ENCODE results near the gene SEMG2. TPM values are rescaled to one million over a fixed set of nuclear protein-coding genes. Genes with fewer than 3 reads are reported as not detected.

The SEMG2 gene
- total and polyA plus RNA-seq, 10 of the 15 experiments (the other 5 are each of a cell fraction or from before 2014, with no cell fraction given): not detected

DNA sequence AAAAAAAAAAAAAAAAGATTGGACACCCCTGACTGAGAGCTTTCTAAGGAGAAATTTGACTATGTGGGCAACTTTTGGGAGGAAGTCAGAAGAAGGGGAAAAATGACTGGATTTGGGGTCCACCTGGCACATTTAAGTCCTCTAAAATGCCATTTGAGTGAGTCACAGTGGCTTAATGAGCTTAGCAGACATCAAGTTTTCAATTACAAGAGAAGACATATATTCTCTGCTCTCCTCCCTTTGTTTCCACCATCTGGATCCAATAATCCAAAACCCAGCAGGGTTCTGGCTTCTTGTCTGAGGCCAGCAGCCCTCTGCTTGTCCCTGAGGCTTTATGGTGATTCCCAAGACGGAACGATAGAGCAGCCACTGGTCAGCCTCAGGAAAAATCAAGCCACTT is 39.5 kb upstream of the SEMG2 start:
- H3K36me3 ChIP-seq (ENCODE audit: control insufficient read depth in 2 of 2, insufficient read depth in 2 of 2, low read length in 1 of 2): no peaks in the 10 kb centered on the region
- FAIRE-seq (no peak), DNase-seq (ENCODE audit: low read depth, low spot score) (no peak), ATAC-seq (no peak)
- no peaks in the 10 kb centered on the region for H4K20me1 ChIP-seq (ENCODE audit: control insufficient read depth, insufficient read depth)
- SMC1A ChIA-PET (ENCODE audit: uncharacterized antibody, unreplicated experiment): no interaction called here
- CTCF ChIA-PET: no interaction called here
- H2AFZ ChIP-seq (ENCODE audit: control insufficient read depth, low read depth, low read length): no peak overlapping the region
- no peaks in the 10 kb centered on the region for H3K9me3 ChIP-seq (replicated peaks; ENCODE audit: control insufficient read depth, insufficient read depth, low read length)
- H3K27ac ChIP-seq (ENCODE audit: control insufficient read depth, insufficient read depth): no peak overlapping the region
- no peak overlapping the region for H3K4me3 ChIP-seq
- H3K4me2 ChIP-seq (ENCODE audit: control insufficient read depth, insufficient read depth): no peak overlapping the region
- intact Hi-C loops (cut with micrococcal nuclease; ENCODE audit: unreplicated experiment) (no loop called here), in situ Hi-C loops (cut with MboI) (no loop called here)
- RAD21 ChIA-PET (ENCODE audit: unreplicated experiment): no interaction called here
- no peaks in the 10 kb centered on the region for H3K79me2 ChIP-seq (ENCODE audit: control insufficient read depth, insufficient read depth, low read length)
- BruUV-seq (replicated peaks): no TSS peak
- H3K9ac ChIP-seq (ENCODE audit: control insufficient read depth, insufficient read depth, low read length): no peak overlapping the region
- peaks cover 0 to 1% of the 10 kb centered on the region in 2 experiments; a peak in 3 of 4 replicates for H3K27me3 ChIP-seq (replicated peaks in 1 of 2; ENCODE audit: control insufficient read depth in 2 of 2, insufficient read depth in 2 of 2, low read length in 1 of 2)
- no peaks in the 10 kb centered on the region for H3K4me1 ChIP-seq (ENCODE audit: control insufficient read depth, insufficient read depth, low read length)
- 42% methylated on average over 2 of the region's 2 CpGs for WGBS (ENCODE audit: insufficient coverage, insufficient replicate concordance, low lambda C conversion rate, missing lambda C conversion rate)
- POLR2A ChIA-PET: no interaction called here
- TF ChIP-seq BACH1 (IDR thresholded peaks at IDR 0.05; ENCODE audit: borderline replicate concordance): no peak
- TF ChIP-seq SMARCA5 (IDR thresholded peaks at IDR 0.05): no peak
- TF ChIP-seq, protein P1, sequence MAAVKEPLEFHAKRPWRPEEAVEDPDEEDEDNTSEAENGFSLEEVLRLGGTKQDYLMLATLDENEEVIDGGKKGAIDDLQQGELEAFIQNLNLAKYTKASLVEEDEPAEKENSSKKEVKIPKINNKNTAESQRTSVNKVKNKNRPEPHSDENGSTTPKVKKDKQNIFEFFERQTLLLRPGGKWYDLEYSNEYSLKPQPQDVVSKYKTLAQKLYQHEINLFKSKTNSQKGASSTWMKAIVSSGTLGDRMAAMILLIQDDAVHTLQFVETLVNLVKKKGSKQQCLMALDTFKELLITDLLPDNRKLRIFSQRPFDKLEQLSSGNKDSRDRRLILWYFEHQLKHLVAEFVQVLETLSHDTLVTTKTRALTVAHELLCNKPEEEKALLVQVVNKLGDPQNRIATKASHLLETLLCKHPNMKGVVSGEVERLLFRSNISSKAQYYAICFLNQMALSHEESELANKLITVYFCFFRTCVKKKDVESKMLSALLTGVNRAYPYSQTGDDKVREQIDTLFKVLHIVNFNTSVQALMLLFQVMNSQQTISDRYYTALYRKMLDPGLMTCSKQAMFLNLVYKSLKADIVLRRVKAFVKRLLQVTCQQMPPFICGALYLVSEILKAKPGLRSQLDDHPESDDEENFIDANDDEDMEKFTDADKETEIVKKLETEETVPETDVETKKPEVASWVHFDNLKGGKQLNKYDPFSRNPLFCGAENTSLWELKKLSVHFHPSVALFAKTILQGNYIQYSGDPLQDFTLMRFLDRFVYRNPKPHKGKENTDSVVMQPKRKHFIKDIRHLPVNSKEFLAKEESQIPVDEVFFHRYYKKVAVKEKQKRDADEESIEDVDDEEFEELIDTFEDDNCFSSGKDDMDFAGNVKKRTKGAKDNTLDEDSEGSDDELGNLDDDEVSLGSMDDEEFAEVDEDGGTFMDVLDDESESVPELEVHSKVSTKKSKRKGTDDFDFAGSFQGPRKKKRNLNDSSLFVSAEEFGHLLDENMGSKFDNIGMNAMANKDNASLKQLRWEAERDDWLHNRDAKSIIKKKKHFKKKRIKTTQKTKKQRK (IDR thresholded peaks at IDR 0.05; ENCODE audit: low read depth, low read length): no peak
- TF ChIP-seq, protein P2, sequence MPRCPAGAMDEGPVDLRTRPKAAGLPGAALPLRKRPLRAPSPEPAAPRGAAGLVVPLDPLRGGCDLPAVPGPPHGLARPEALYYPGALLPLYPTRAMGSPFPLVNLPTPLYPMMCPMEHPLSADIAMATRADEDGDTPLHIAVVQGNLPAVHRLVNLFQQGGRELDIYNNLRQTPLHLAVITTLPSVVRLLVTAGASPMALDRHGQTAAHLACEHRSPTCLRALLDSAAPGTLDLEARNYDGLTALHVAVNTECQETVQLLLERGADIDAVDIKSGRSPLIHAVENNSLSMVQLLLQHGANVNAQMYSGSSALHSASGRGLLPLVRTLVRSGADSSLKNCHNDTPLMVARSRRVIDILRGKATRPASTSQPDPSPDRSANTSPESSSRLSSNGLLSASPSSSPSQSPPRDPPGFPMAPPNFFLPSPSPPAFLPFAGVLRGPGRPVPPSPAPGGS (IDR thresholded peaks at IDR 0.05; ENCODE audit: borderline replicate concordance, insufficient read depth, low read depth, low read length, poor library complexity, severe bottlenecking): no peak
- TF ChIP-seq IRF4 (IDR thresholded peaks at IDR 0.05; ENCODE audit: low read depth, low read length): no peak
- no peak for TF ChIP-seq NBN (IDR thresholded peaks at IDR 0.05)
- TF ChIP-seq POLR2AphosphoS2 (IDR thresholded peaks at IDR 0.05; ENCODE audit: low read depth, low read length): no peak
- TF ChIP-seq SUPT20H (IDR thresholded peaks at IDR 0.05; ENCODE audit: borderline replicate concordance, control insufficient read depth, low read depth, low read length): no peak
- TF ChIP-seq NRF1 (conservative IDR thresholded peaks at IDR 0.05; ENCODE audit: low read depth, low read length): no peak
- no peak for TF ChIP-seq RFX5 (IDR thresholded peaks at IDR 0.05; ENCODE audit: low read depth, low read length)
- no peak for TF ChIP-seq POLR2A (IDR thresholded peaks at IDR 0.05; ENCODE audit: low read depth, low read length)
- TF ChIP-seq GABPA (IDR thresholded peaks at IDR 0.05; ENCODE audit: low read depth): no peak
- TF ChIP-seq RB1 (IDR thresholded peaks at IDR 0.05; ENCODE audit: borderline replicate concordance): no peak
- TF ChIP-seq KAT2A (conservative IDR thresholded peaks at IDR 0.05; ENCODE audit: control insufficient read depth, low read depth, low read length): no peak
- no peak for TF ChIP-seq MEF2A (IDR thresholded peaks at IDR 0.05; ENCODE audit: insufficient read depth, low read depth, low read length)
- TF ChIP-seq, protein P3, sequence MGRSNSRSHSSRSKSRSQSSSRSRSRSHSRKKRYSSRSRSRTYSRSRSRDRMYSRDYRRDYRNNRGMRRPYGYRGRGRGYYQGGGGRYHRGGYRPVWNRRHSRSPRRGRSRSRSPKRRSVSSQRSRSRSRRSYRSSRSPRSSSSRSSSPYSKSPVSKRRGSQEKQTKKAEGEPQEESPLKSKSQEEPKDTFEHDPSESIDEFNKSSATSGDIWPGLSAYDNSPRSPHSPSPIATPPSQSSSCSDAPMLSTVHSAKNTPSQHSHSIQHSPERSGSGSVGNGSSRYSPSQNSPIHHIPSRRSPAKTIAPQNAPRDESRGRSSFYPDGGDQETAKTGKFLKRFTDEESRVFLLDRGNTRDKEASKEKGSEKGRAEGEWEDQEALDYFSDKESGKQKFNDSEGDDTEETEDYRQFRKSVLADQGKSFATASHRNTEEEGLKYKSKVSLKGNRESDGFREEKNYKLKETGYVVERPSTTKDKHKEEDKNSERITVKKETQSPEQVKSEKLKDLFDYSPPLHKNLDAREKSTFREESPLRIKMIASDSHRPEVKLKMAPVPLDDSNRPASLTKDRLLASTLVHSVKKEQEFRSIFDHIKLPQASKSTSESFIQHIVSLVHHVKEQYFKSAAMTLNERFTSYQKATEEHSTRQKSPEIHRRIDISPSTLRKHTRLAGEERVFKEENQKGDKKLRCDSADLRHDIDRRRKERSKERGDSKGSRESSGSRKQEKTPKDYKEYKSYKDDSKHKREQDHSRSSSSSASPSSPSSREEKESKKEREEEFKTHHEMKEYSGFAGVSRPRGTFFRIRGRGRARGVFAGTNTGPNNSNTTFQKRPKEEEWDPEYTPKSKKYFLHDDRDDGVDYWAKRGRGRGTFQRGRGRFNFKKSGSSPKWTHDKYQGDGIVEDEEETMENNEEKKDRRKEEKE (IDR thresholded peaks at IDR 0.05): no peak
- TF ChIP-seq KDM1A (IDR thresholded peaks at IDR 0.05; ENCODE audit: borderline replicate concordance): no peak
- TF ChIP-seq TCF3 (IDR thresholded peaks at IDR 0.05; ENCODE audit: borderline replicate concordance, insufficient read depth, low read depth, low read length): no peak

Measured in GM12878 (cell line).